ENCODE measurements around the gene ZCCHC10.
"Not testable (repeated sequence)": the region's sequence is repeated elsewhere in the genome, so short reads cannot be mapped to it uniquely, and the experiment has no call there.

ZCCHC10 gene

DNA sequence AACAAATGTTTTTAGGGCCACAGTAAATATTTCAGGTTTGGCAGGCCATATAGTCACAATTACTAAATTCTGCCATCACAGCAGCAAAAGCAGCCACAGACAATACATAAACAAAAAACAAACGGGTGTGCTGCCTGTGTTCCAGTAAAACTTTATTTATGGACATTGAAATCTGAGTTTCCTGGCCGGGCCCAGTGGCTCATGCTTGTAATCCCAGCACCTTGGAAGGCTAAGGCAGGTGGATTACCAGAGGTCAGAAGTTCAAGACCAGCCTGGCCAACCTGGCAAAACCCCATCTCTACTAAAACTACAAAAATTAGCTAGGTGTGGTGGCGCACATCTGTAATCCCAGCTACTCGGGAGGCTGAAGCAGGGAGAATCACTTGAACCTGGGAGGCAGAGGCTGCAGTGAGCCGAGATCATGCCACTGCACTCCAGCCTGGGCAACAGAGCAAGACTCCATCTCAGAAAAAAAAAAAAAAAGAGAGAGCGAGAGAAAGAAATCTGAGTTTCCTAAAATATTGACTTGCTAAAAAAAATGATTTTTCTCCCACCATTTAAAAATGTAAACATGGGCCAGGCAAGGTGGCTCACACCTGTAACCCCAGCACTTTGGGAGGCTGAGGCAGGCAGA, 70.1 kb downstream of the ZCCHC10 start:
- not testable (repeated sequence) for H4K20me1 ChIP-seq (ENCODE audit: insufficient read depth, low read length); H3K9me2 ChIP-seq (replicated peaks; ENCODE audit: insufficient read depth, low read length); H3K36me3 ChIP-seq (replicated peaks; ENCODE audit: insufficient read depth, low read length); H3K4me2 ChIP-seq (ENCODE audit: low read depth, low read length); H3K4me1 ChIP-seq (ENCODE audit: low read length); H3F3A ChIP-seq (ENCODE audit: insufficient read depth, low read length); H3K9ac ChIP-seq (ENCODE audit: low read length); H3K4me3 ChIP-seq (ENCODE audit: low read length); H3K27me3 ChIP-seq (replicated peaks; ENCODE audit: insufficient read depth, low read length); DNase-seq; H2AFZ ChIP-seq (ENCODE audit: low read length); H3K27ac ChIP-seq (ENCODE audit: low read length); H3K9me3 ChIP-seq (replicated peaks; ENCODE audit: insufficient read depth, low read length)
- H3K79me2 ChIP-seq (ENCODE audit: low read length), result peaks cover 94% of the 10 kb centered on the region

DNA sequence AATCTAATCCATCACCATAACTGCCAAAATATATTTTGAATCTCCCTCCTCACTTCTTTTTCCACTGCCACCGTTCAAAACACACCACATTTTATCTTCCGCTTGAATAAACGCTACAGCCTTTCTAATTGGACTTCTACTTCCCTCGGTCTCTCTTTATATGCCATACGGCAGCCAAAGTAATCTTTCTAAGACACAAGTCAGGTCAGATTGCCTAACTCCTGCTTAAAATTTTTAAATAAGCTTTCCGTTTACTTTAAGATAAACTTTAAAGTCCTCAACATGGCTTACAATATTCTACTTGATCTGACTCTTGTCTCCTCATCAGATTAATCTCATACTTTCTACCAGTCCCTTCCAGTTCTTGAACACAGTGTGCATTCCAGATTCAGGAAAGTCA, 72.6 kb downstream of the ZCCHC10 start:
- Histone ChIP-seq H3K4me2 (ENCODE audit: low read depth, low read length) (no peak overlapping the region), H3K4me3 (ENCODE audit: low read length) (no peak overlapping the region), H3K79me2 (ENCODE audit: low read length) (peaks cover 94% of the 10 kb centered on the region), H3K9me2 (replicated peaks; ENCODE audit: insufficient read depth, low read length) (no peaks in the 10 kb centered on the region), H3K9me3 (replicated peaks; ENCODE audit: insufficient read depth, low read length) (no peaks in the 10 kb centered on the region), H3K36me3 (replicated peaks; ENCODE audit: insufficient read depth, low read length) (no peaks in the 10 kb centered on the region), H3K27me3 (replicated peaks; ENCODE audit: insufficient read depth, low read length) (no peaks in the 10 kb centered on the region), H4K20me1 (ENCODE audit: insufficient read depth, low read length) (0 out of 2 replicates have a peak, but pooled peaks cover 3% of the 10 kb centered on the region), H3K4me1 (ENCODE audit: low read length) (no peaks in the 10 kb centered on the region), H2AFZ (ENCODE audit: low read length) (no peak overlapping the region), H3K27ac (ENCODE audit: low read length) (no peak overlapping the region), H3F3A (ENCODE audit: insufficient read depth, low read length) (no peaks in the 10 kb centered on the region), H3K9ac (ENCODE audit: low read length) (no peak overlapping the region)
- no peak for TF ChIP-seq EZH2phosphoT487 (IDR thresholded peaks at IDR 0.05; ENCODE audit: low read length)
- no peak for TF ChIP-seq EZH2 (optimal IDR thresholded peaks at IDR 0.05; ENCODE audit: low read depth, low read length)
- TF ChIP-seq, protein P1, sequence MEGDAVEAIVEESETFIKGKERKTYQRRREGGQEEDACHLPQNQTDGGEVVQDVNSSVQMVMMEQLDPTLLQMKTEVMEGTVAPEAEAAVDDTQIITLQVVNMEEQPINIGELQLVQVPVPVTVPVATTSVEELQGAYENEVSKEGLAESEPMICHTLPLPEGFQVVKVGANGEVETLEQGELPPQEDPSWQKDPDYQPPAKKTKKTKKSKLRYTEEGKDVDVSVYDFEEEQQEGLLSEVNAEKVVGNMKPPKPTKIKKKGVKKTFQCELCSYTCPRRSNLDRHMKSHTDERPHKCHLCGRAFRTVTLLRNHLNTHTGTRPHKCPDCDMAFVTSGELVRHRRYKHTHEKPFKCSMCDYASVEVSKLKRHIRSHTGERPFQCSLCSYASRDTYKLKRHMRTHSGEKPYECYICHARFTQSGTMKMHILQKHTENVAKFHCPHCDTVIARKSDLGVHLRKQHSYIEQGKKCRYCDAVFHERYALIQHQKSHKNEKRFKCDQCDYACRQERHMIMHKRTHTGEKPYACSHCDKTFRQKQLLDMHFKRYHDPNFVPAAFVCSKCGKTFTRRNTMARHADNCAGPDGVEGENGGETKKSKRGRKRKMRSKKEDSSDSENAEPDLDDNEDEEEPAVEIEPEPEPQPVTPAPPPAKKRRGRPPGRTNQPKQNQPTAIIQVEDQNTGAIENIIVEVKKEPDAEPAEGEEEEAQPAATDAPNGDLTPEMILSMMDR (IDR thresholded peaks at IDR 0.05; ENCODE audit: low read length), result no peak
- DNase-seq, result no peak

DNA sequence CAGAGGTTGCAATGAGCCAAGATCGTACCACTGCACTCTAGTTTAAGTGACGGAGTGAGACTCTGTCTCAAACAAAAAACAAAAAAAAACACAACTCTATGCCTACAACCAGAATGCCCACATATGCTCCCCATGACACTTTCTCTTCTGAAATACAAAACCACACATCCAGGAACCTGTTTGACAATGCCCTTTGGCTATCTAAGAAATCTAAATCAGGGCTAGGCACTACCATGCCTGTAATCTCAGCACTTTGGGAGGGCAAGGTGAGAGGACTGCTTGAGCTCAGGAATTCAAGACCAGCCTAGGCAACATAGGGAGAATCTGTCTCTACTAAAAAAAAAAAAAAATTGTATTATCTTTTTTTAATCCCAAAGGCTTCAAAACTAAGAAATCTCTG, 73.5 kb downstream of the ZCCHC10 start:
- H3K27ac ChIP-seq (ENCODE audit: low read length), result no peak overlapping the region
- H2AFZ ChIP-seq (ENCODE audit: low read length), result no peak overlapping the region
- H3K9ac ChIP-seq (ENCODE audit: low read length), result no peak overlapping the region
- no peaks in the 10 kb centered on the region for H3K36me3 ChIP-seq (replicated peaks; ENCODE audit: insufficient read depth, low read length)
- DNase-seq, result no peak
- H3K4me1 ChIP-seq (ENCODE audit: low read length), result no peaks in the 10 kb centered on the region
- no peaks in the 10 kb centered on the region for H3K9me3 ChIP-seq (replicated peaks; ENCODE audit: insufficient read depth, low read length)
- no peak for TF ChIP-seq EZH2phosphoT487 (IDR thresholded peaks at IDR 0.05; ENCODE audit: low read length)
- H4K20me1 ChIP-seq (ENCODE audit: insufficient read depth, low read length), result no peaks in the 10 kb centered on the region
- H3K9me2 ChIP-seq (replicated peaks; ENCODE audit: insufficient read depth, low read length), result no peaks in the 10 kb centered on the region
- no peaks in the 10 kb centered on the region for H3K27me3 ChIP-seq (replicated peaks; ENCODE audit: insufficient read depth, low read length)
- H3F3A ChIP-seq (ENCODE audit: insufficient read depth, low read length), result no peaks in the 10 kb centered on the region
- H3K4me2 ChIP-seq (ENCODE audit: low read depth, low read length), result no peak overlapping the region
- no peak overlapping the region for H3K4me3 ChIP-seq (ENCODE audit: low read length)
- H3K79me2 ChIP-seq (ENCODE audit: low read length), result peaks cover 94% of the 10 kb centered on the region

DNA sequence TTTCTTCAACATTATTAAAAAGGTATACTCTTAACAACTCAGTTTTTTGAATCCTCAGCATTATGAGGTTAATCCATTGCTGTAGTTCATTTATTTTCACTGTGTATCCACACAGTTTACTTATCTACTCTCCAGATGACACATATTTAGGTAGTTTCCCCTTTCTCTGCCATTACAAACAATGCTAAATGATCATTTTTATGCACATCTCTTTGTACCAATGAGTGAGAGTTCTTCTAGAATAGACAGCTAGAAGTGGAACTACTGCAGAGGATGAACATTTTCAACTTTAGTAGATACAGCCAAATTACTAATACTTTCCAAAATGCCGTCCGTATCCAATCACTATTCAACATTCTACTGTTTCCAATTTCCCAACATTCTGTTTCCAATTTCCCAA, 74.5 kb downstream of the ZCCHC10 start:
- Histone ChIP-seq H3K9me3 (replicated peaks; ENCODE audit: insufficient read depth, low read length) (no peaks in the 10 kb centered on the region), H3K9me2 (replicated peaks; ENCODE audit: insufficient read depth, low read length) (no peaks in the 10 kb centered on the region), H3K79me2 (ENCODE audit: low read length) (peaks cover 95% of the 10 kb centered on the region), H3K27me3 (replicated peaks; ENCODE audit: insufficient read depth, low read length) (no peaks in the 10 kb centered on the region), H3K4me3 (ENCODE audit: low read length) (no peak overlapping the region), H3K4me2 (ENCODE audit: low read depth, low read length) (no peak overlapping the region), H3K36me3 (replicated peaks; ENCODE audit: insufficient read depth, low read length) (no peaks in the 10 kb centered on the region), H3K9ac (ENCODE audit: low read length) (no peak overlapping the region), H3K27ac (ENCODE audit: low read length) (no peak overlapping the region), H3F3A (ENCODE audit: insufficient read depth, low read length) (no peaks in the 10 kb centered on the region), H2AFZ (ENCODE audit: low read length) (no peak overlapping the region), H3K4me1 (ENCODE audit: low read length) (no peaks in the 10 kb centered on the region), H4K20me1 (ENCODE audit: insufficient read depth, low read length) (no peaks in the 10 kb centered on the region)
- TF ChIP-seq EZH2phosphoT487 (IDR thresholded peaks at IDR 0.05; ENCODE audit: low read length) (no peak), EZH2 (optimal IDR thresholded peaks at IDR 0.05; ENCODE audit: low read depth, low read length) (no peak)
- TF ChIP-seq, protein P1 (IDR thresholded peaks at IDR 0.05; ENCODE audit: low read length), result no peak
- DNase-seq, result no peak

Data from MM.1S (cell line).